ENCODE measurements around the gene ICA1L.
A peak's percentile ranks its signal among the peaks of the same experiment; 100 is the strongest.

DNA sequence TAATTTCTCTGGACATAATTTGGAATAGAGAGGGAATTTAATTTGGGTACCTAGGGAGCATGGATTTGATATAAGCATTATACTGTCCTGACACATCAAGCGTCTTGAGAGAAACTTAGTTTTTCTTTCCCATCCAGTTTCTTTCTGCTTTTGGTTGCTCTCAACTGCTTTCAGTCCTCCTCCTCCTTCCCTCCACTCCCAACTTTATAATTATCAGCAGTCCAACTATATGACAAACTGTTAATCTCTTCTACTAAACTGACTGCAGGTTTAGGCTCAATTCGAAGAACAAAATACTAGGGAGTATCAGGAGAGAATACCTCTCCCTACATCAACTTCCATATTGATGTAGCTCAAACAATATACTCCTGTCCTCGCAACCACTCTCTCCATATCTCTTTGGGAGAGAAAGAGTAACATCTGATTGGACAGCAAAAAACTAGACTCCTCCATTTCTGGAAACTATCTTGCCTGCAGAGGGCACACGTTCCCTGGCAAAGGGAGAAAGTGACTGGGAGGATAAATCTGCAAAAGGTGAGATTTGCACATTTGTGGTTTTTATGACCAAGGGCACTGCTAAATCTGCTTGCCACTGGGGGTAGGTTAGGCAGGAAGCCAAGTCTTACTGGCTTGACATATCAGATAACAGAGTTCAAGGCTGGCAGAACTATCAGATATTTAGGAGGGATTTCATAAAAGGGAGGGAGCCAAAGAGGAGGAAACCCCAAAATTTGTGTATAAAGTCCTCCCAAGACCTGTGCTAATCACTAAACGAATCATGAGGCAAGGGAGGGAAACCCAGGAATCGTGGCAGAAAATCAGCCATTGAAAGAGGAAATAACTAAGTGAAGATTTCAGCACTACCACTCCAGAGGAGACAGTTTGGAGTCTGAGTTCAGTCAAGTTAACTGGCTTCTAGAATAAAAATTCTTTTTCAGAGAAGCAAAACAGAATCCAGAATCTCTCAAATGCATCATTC, 40.0 kb downstream of the ICA1L start:
- TF ChIP-seq, protein P1, sequence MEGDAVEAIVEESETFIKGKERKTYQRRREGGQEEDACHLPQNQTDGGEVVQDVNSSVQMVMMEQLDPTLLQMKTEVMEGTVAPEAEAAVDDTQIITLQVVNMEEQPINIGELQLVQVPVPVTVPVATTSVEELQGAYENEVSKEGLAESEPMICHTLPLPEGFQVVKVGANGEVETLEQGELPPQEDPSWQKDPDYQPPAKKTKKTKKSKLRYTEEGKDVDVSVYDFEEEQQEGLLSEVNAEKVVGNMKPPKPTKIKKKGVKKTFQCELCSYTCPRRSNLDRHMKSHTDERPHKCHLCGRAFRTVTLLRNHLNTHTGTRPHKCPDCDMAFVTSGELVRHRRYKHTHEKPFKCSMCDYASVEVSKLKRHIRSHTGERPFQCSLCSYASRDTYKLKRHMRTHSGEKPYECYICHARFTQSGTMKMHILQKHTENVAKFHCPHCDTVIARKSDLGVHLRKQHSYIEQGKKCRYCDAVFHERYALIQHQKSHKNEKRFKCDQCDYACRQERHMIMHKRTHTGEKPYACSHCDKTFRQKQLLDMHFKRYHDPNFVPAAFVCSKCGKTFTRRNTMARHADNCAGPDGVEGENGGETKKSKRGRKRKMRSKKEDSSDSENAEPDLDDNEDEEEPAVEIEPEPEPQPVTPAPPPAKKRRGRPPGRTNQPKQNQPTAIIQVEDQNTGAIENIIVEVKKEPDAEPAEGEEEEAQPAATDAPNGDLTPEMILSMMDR (IDR thresholded peaks at IDR 0.05; ENCODE audit: insufficient read depth, low read length, poor library complexity, severe bottlenecking) = peak; percentile 89
- TF ChIP-seq EZH2phosphoT487 (conservative IDR thresholded peaks at IDR 0.05; ENCODE audit: low read length) = no peak

Measured in SU-DHL-6 (cell line).